ENCODE measurements around the gene C10orf71.

DNA sequence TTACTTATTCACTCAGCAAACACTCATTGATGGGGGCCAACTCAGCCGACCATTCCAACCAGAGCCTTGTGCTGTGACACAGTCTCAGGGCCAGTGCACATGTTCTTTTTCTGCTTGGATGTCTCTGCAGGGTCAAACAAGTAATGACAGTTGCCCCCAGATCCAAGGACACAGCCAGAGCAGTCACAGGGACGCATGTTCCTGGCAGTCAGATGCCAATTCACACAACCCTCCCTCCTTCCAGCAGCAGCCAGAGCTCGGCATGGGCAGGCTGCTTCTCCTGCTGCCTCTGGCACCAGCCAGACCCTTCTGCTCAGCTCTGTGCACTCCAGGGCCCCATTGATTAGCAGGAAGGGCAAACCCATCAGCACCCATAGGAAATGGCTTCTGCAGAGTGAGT lies 76.6 kb downstream of the C10orf71 start:
- no peak for TF ChIP-seq POLR2A (IDR thresholded peaks at IDR 0.05; ENCODE audit: borderline replicate concordance, extremely low read depth, insufficient read depth, insufficient read length)
- no peak for TF ChIP-seq YY1 (IDR thresholded peaks at IDR 0.05; ENCODE audit: extremely low read depth, insufficient replicate concordance, low read depth, low read length)
- no peak for TF ChIP-seq POLR2AphosphoS5 (IDR thresholded peaks at IDR 0.05; ENCODE audit: low read depth, low read length)
- no peak for TF ChIP-seq EZH2phosphoT487 (IDR thresholded peaks at IDR 0.05; ENCODE audit: borderline replicate concordance)
- TF ChIP-seq, protein P1, sequence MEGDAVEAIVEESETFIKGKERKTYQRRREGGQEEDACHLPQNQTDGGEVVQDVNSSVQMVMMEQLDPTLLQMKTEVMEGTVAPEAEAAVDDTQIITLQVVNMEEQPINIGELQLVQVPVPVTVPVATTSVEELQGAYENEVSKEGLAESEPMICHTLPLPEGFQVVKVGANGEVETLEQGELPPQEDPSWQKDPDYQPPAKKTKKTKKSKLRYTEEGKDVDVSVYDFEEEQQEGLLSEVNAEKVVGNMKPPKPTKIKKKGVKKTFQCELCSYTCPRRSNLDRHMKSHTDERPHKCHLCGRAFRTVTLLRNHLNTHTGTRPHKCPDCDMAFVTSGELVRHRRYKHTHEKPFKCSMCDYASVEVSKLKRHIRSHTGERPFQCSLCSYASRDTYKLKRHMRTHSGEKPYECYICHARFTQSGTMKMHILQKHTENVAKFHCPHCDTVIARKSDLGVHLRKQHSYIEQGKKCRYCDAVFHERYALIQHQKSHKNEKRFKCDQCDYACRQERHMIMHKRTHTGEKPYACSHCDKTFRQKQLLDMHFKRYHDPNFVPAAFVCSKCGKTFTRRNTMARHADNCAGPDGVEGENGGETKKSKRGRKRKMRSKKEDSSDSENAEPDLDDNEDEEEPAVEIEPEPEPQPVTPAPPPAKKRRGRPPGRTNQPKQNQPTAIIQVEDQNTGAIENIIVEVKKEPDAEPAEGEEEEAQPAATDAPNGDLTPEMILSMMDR (IDR thresholded peaks at IDR 0.05 in 2 of 3, conservative IDR thresholded peaks at IDR 0.05 in 1 of 3; ENCODE audit: borderline replicate concordance in 1 of 3, insufficient read depth in 1 of 3, low read depth in 2 of 3, low read length in 2 of 3): no peak
- no peak for TF ChIP-seq EZH2 (IDR thresholded peaks at IDR 0.05)
- TF ChIP-seq EGR1 (IDR thresholded peaks at IDR 0.05; ENCODE audit: low read depth): no peak
- no peak for TF ChIP-seq JUND (IDR thresholded peaks at IDR 0.05)
- TF ChIP-seq CEBPB (IDR thresholded peaks at IDR 0.05; ENCODE audit: low read depth): no peak
- TF ChIP-seq SIN3A (IDR thresholded peaks at IDR 0.05; ENCODE audit: low read depth): no peak
- TF ChIP-seq RAD21 (IDR thresholded peaks at IDR 0.05; ENCODE audit: low read depth): no peak
- no peak for TF ChIP-seq SRF (IDR thresholded peaks at IDR 0.05; ENCODE audit: low read depth)
- TF ChIP-seq, protein P2, sequence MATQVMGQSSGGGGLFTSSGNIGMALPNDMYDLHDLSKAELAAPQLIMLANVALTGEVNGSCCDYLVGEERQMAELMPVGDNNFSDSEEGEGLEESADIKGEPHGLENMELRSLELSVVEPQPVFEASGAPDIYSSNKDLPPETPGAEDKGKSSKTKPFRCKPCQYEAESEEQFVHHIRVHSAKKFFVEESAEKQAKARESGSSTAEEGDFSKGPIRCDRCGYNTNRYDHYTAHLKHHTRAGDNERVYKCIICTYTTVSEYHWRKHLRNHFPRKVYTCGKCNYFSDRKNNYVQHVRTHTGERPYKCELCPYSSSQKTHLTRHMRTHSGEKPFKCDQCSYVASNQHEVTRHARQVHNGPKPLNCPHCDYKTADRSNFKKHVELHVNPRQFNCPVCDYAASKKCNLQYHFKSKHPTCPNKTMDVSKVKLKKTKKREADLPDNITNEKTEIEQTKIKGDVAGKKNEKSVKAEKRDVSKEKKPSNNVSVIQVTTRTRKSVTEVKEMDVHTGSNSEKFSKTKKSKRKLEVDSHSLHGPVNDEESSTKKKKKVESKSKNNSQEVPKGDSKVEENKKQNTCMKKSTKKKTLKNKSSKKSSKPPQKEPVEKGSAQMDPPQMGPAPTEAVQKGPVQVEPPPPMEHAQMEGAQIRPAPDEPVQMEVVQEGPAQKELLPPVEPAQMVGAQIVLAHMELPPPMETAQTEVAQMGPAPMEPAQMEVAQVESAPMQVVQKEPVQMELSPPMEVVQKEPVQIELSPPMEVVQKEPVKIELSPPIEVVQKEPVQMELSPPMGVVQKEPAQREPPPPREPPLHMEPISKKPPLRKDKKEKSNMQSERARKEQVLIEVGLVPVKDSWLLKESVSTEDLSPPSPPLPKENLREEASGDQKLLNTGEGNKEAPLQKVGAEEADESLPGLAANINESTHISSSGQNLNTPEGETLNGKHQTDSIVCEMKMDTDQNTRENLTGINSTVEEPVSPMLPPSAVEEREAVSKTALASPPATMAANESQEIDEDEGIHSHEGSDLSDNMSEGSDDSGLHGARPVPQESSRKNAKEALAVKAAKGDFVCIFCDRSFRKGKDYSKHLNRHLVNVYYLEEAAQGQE (IDR thresholded peaks at IDR 0.05; ENCODE audit: low read depth): no peak
- TF ChIP-seq ZFX (IDR thresholded peaks at IDR 0.05): no peak

All from HCT116 (cell line).